HepG2 (cell line): Measurements from ENCODE around the gene BRAT1. TPM values are rescaled to one million over a fixed set of nuclear protein-coding genes. Genes with fewer than 3 reads are reported as not detected.

ENCODE experiments used
- AFF4 ChIP-seq: sonication (generic); formaldehyde crosslinking; IDR thresholded peaks from 2 replicates; pipeline ENCODE4 v1.4.0; 2020; ENCODE audit warnings: missing genetic modification reagents
- AHR ChIP-seq: IDR thresholded peaks from 2 replicates; pipeline ENCODE4 v1.6.1; 2018; ENCODE audit warnings: missing genetic modification reagents, missing compliant biosample characterization
- BRCA1 ChIP-seq: sonication (generic); formaldehyde crosslinking; IDR thresholded peaks from 2 replicates; pipeline ENCODE4 v1.4.0; 2020; ENCODE audit warnings: missing genetic modification reagents
- ETV5 ChIP-seq: IDR thresholded peaks from 2 replicates; pipeline ENCODE4 v1.6.1; 2018; ENCODE audit warnings: missing biosample characterization, missing genetic modification reagents, inconsistent platforms, borderline replicate concordance
- HDAC1 ChIP-seq: sonication (generic); formaldehyde crosslinking; IDR thresholded peaks from 2 replicates; pipeline ENCODE4 v1.5.1; 2020; ENCODE audit warnings: mild to moderate bottlenecking, missing genetic modification reagents
- IRX3 ChIP-seq: sonication (generic); formaldehyde crosslinking; IDR thresholded peaks from 2 replicates; pipeline ENCODE4 v1.8.1; 2023; ENCODE audit warnings: mild to moderate bottlenecking, low read depth, missing genetic modification reagents, borderline replicate concordance
- MIER2 ChIP-seq: IDR thresholded peaks from 2 replicates; pipeline ENCODE4 v1.6.1; 2016; ENCODE audit warnings: missing biosample characterization, missing genetic modification reagents
- RAD51 ChIP-seq: fragments of 450-650 bp; IDR thresholded peaks from 2 replicates; pipeline ENCODE4 v1.6.1; 2016; ENCODE audit warnings: borderline replicate concordance
- RORA ChIP-seq: sonication (generic); formaldehyde crosslinking; IDR thresholded peaks from 2 replicates; pipeline ENCODE4 v1.5.0; 2020; ENCODE audit warnings: mild to moderate bottlenecking, missing genetic modification reagents, moderate library complexity
- SMC3 ChIP-seq: IDR thresholded peaks from 2 replicates; pipeline ENCODE4 v1.6.1; 2011; ENCODE audit warnings: low read length, improper control_type of control experiment
- ZNF331 ChIP-seq: sonication (generic); formaldehyde crosslinking; IDR thresholded peaks from 2 replicates; pipeline ENCODE4 v1.4.0; 2020; ENCODE audit warnings: missing genetic modification reagents
- polyA plus RNA-seq, 8 experiments: library from polyadenylated mRNA; depleted of rRNA in 3 of 8; stranded (reverse) in 7 of 8; unstranded in 1 of 8; fragments of >200 nt; fragmentation: Illumina TruSeq in 4 of 8; extraction: Trizol in 4 of 8; gene quantifications; 2 replicates each; pipeline versions ENCODE4 v1.2.1 to v1.2.3, GENCODE V29; 2011 to 2016; ENCODE audit warnings: low read depth in 4 of 8, missing spikeins in 1 of 8, mixed read lengths in 1 of 8; ENCODE audit not compliant: insufficient read depth in 1 of 8
- total RNA-seq, 5 experiments: library from RNA; depleted of rRNA; stranded (reverse); fragments of >200 nt; fragmentation: Illumina TruSeq; extraction: Trizol; gene quantifications; 2 replicates each; pipeline ENCODE4 v1.2.3, GENCODE V29; 2016; ENCODE audit warnings: low read depth in 1 of 5
- TF ChIP-seq, protein P1 (sequence below): sonication (generic); formaldehyde crosslinking; IDR thresholded peaks from 2 replicates; pipeline ENCODE4 v1.5.1; 2020; ENCODE audit warnings: mild to moderate bottlenecking, missing genetic modification reagents, moderate library complexity
- TF ChIP-seq, protein P2 (sequence below): fragments of 450-650 bp; IDR thresholded peaks from 2 replicates; pipeline ENCODE4 v1.6.1; 2016
- TF ChIP-seq, protein P3 (sequence below): sonication (generic); formaldehyde crosslinking; IDR thresholded peaks from 2 replicates; pipeline ENCODE4 v1.5.1; 2020; ENCODE audit warnings: mild to moderate bottlenecking, missing genetic modification reagents, borderline replicate concordance

Gene BRAT1
- total and polyA plus RNA-seq, 2 of the 13 experiments (the other 11 are each of a cell fraction or from before 2014, with no cell fraction given): 10.2 to 20.3 TPM

DNA sequence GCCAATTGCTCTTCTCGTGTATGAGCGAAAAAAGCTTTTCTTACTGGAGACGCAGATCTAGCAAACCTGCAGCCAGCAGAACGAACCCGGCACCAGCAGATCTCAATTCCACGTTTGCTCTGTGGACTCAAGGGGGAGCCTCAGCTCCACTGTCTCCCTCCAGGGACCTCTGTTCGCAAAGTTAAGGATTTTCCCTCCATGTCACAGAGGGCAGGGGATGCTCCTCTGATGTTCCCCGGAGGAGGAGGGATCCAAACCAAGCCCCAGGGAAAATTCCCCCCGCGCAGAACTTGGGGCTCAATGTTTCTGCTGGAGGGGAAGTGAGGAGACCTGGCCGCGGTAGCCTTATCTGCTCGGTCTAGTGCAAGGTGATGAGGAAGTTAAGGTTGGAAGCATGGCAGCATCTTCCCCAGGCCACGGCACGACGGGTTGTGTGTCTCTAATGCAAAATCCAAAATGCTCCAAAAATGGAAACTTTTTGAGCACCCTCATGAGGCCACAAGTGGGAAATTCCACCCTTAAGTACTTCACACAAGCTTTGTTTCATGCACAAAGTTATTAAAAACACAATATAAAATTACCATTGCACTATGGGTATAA is 12.5 kb upstream of the BRAT1 start (continued):
- no peak for TF ChIP-seq AFF4 (CRISPR knock-in tag)
- no peak for TF ChIP-seq AHR
- no peak for TF ChIP-seq MIER2
- TF ChIP-seq, protein P1, sequence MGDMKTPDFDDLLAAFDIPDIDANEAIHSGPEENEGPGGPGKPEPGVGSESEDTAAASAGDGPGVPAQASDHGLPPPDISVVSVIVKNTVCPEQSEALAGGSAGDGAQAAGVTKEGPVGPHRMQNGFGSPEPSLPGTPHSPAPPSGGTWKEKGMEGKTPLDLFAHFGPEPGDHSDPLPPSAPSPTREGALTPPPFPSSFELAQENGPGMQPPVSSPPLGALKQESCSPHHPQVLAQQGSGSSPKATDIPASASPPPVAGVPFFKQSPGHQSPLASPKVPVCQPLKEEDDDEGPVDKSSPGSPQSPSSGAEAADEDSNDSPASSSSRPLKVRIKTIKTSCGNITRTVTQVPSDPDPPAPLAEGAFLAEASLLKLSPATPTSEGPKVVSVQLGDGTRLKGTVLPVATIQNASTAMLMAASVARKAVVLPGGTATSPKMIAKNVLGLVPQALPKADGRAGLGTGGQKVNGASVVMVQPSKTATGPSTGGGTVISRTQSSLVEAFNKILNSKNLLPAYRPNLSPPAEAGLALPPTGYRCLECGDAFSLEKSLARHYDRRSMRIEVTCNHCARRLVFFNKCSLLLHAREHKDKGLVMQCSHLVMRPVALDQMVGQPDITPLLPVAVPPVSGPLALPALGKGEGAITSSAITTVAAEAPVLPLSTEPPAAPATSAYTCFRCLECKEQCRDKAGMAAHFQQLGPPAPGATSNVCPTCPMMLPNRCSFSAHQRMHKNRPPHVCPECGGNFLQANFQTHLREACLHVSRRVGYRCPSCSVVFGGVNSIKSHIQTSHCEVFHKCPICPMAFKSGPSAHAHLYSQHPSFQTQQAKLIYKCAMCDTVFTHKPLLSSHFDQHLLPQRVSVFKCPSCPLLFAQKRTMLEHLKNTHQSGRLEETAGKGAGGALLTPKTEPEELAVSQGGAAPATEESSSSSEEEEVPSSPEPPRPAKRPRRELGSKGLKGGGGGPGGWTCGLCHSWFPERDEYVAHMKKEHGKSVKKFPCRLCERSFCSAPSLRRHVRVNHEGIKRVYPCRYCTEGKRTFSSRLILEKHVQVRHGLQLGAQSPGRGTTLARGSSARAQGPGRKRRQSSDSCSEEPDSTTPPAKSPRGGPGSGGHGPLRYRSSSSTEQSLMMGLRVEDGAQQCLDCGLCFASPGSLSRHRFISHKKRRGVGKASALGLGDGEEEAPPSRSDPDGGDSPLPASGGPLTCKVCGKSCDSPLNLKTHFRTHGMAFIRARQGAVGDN (CRISPR knock-in tag): peak; percentile 31; the same call in 1 of the 2 replicates
- TF ChIP-seq, protein P2, sequence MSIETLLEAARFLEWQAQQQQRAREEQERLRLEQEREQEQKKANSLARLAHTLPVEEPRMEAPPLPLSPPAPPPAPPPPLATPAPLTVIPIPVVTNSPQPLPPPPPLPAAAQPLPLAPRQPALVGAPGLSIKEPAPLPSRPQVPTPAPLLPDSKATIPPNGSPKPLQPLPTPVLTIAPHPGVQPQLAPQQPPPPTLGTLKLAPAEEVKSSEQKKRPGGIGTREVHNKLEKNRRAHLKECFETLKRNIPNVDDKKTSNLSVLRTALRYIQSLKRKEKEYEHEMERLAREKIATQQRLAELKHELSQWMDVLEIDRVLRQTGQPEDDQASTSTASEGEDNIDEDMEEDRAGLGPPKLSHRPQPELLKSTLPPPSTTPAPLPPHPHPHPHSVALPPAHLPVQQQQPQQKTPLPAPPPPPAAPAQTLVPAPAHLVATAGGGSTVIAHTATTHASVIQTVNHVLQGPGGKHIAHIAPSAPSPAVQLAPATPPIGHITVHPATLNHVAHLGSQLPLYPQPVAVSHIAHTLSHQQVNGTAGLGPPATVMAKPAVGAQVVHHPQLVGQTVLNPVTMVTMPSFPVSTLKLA: no peak
- TF ChIP-seq IRX3: no peak
- TF ChIP-seq RAD51: no peak
- TF ChIP-seq SMC3: peak; percentile 73
- TF ChIP-seq, protein P3, sequence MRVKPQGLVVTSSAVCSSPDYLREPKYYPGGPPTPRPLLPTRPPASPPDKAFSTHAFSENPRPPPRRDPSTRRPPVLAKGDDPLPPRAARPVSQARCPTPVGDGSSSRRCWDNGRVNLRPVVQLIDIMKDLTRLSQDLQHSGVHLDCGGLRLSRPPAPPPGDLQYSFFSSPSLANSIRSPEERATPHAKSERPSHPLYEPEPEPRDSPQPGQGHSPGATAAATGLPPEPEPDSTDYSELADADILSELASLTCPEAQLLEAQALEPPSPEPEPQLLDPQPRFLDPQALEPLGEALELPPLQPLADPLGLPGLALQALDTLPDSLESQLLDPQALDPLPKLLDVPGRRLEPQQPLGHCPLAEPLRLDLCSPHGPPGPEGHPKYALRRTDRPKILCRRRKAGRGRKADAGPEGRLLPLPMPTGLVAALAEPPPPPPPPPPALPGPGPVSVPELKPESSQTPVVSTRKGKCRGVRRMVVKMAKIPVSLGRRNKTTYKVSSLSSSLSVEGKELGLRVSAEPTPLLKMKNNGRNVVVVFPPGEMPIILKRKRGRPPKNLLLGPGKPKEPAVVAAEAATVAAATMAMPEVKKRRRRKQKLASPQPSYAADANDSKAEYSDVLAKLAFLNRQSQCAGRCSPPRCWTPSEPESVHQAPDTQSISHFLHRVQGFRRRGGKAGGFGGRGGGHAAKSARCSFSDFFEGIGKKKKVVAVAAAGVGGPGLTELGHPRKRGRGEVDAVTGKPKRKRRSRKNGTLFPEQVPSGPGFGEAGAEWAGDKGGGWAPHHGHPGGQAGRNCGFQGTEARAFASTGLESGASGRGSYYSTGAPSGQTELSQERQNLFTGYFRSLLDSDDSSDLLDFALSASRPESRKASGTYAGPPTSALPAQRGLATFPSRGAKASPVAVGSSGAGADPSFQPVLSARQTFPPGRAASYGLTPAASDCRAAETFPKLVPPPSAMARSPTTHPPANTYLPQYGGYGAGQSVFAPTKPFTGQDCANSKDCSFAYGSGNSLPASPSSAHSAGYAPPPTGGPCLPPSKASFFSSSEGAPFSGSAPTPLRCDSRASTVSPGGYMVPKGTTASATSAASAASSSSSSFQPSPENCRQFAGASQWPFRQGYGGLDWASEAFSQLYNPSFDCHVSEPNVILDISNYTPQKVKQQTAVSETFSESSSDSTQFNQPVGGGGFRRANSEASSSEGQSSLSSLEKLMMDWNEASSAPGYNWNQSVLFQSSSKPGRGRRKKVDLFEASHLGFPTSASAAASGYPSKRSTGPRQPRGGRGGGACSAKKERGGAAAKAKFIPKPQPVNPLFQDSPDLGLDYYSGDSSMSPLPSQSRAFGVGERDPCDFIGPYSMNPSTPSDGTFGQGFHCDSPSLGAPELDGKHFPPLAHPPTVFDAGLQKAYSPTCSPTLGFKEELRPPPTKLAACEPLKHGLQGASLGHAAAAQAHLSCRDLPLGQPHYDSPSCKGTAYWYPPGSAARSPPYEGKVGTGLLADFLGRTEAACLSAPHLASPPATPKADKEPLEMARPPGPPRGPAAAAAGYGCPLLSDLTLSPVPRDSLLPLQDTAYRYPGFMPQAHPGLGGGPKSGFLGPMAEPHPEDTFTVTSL (CRISPR knock-in tag): no peak
- no peak for TF ChIP-seq RORA (CRISPR knock-in tag)
- TF ChIP-seq HDAC1 (CRISPR knock-in tag): no peak
- TF ChIP-seq BRCA1 (CRISPR knock-in tag): no peak
- TF ChIP-seq ZNF331 (CRISPR knock-in tag): no peak
- TF ChIP-seq ETV5: 0 out of 2 replicates have a peak, but pooled peaks have one; percentile 20
